HK-2 (cell line): ENCODE data around the gene RAB27A.
"Not testable (repeated sequence)": the region's sequence is repeated elsewhere in the genome, so short reads cannot be mapped to it uniquely, and the experiment has no call there.

ENCODE experiments used
- DNase-seq: peaks from one replicate; pipeline ENCODE4 v3.0.0-alpha.2; 2018; ENCODE audit not compliant: unreplicated experiment

RAB27A gene

GRCh38 chr15:55289746-55290527 lies at the start of gene RAB27A:
TSS of gene RAB27A (minus strand) at chr15:55289813. CDS start at chr15:55234934, 54,879 bp downstream.
- DNase-seq, result peak; percentile 63

DNA sequence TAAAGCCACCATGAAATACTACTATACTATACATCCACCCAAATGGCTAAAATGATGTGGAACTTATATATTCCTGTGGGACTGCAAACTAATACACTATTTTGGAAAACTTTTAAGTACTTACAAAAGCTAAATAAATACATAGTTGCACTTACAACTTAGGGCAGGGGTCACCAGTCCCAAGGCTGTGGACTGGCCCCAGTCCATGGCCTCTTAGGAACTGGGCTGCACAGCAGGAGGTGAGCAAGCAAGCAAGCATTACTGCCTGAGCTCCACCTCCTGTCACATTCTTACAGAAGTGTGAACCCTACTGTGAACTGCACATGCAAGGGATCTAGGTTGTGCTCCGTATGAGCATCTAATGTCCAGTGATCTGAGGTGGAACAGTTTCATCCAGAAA lies 47.5 kb upstream of the RAB27A start:
- no peak for DNase-seq

DNA sequence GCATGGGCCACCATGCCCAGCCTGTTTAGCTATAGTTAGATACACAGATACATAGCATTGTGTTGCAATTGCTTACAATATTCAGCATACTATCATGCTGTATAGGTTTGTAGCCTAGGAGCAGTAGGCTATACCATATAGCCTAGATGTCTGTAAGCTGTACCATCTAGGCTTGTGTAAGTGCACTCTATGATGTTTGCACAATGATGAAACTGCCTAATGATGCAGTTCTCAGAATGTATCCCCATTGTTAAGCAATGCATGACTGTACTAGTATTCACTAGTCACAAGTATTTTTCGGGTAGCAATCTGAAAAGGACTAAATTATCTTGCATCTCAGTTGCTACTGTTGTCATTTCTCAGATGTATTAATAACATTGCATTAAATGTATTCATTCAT lies 45.4 kb upstream of the RAB27A start:
- DNase-seq, result no peak

GRCh38 chr15:55334371-55334770 lies 44.8 kb upstream of the RAB27A start:
- no peak for DNase-seq

- DNase-seq, result no peak
Measured at GRCh38 chr15:55327387-55327786, 37.8 kb upstream of the RAB27A start.

- DNase-seq, result no peak
Measured at GRCh38 chr15:55322467-55322866, 32.9 kb upstream of the RAB27A start.

DNA sequence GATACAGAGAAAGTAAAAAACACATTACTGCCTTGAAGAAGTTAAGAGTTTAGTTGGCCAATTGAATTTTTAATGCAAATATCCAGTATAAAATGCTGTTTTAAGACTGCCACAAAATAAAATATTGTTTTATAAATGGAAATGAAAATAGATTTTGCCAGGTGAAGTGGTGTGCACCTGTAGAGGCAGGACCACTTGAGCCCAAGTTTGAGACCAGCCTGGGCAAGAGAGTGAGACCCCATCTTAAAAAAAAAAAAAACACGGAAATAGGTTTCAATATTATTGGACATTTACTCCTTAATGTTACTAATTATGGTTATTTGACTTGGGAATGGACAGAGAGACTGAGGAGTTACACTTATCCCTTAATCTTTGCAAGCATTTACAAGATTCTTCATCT lies 31.4 kb upstream of the RAB27A start:
- DNase-seq, result no peak

DNA sequence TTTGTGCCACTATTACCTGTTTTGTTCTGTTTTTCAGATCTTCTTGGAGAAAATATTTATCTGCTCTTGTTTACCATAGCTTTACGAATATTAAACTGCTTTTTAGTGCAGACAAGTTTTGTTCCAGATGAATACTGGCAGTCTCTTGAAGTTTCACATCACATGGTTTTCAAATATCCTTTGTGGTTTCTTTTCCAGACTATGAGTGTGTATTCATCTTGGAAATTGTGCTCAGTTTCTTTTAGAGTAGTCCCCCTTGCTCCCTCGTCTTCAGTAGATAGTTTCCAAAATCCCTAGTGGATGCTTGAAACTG lies 30.6 kb upstream of the RAB27A start:
- no peak for DNase-seq

GRCh38 chr15:55319537-55320237 lies 30.1 kb upstream of the RAB27A start:
- DNase-seq, result no peak

DNA sequence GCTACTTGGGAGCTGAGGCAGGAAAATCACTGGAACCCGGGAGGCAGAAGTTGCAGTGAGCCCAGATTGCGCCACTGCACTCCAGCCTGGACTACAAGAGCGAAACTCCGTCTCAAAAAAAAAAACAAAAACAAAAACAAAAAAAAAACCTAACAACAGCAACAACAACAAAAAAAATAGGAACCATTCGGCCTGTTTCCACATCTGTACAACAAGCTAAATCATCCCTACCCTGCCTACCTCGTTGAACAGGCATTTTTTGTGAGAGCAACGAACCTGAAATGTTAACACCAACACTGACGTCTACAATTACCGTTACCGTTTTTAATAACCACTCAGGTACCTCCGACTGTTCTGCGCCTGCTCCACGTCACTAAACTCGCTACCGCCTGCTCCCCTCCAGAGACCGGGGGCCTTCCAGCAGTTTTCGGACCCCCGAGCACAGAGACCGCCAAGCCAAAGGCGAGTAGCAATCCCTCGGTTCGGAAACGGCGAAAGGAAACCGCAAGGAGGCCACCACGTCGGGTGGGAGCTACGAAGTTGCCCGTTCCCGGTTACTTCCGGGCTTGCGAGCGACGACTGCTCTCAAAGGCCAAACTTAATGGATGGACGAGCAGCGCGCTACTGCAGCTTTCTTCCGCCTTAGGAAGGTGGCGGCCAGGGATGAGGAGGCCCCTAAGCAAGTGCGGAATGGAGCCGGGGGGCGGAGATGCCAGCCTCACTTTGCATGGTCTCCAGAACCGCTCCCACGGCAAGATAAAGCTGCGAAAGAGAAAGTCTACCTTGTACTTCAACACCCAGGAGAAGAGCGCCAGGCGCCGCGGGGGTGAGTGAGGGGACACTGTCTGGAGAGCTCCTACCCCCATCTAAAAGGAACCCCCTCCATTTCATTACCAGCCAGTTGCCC lies 29.2 kb upstream of the RAB27A start, which contains the start of the genes PIGB and PIGBOS1:
PIGB (plus strand) TSS at position 635 of the 907 bp plus-strand sequence; CDS start at position 664, 29 bp downstream.
PIGBOS1 (minus strand) TSS at position 536 of the 907 bp plus-strand sequence. CDS start 1,331 bp downstream, outside the sequence.
- DNase-seq, result peak; percentile 79

- not testable (repeated sequence) for DNase-seq
Measured at GRCh38 chr15:55302801-55303200, 13.2 kb upstream of the RAB27A start.

DNA sequence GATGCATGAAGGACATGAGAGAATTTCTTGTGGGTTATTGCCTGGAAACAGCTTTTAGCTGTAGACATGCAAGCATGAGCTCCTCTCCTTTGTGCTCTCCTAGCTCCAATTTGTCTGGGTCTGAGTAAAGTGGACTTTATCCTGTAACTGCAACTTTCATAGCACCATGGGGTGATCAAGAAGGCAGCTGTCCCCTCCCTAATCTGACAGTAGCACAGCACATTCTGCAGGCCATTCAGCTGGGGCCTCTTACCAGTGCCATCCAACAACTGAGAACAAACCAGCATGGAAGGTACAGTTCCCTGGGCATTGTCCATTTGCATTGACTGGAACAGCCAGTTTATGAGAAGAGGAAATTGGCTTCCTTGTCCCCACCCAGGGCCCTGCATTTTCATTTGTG lies 7.7 kb upstream of the RAB27A start:
- no peak for DNase-seq

DNA sequence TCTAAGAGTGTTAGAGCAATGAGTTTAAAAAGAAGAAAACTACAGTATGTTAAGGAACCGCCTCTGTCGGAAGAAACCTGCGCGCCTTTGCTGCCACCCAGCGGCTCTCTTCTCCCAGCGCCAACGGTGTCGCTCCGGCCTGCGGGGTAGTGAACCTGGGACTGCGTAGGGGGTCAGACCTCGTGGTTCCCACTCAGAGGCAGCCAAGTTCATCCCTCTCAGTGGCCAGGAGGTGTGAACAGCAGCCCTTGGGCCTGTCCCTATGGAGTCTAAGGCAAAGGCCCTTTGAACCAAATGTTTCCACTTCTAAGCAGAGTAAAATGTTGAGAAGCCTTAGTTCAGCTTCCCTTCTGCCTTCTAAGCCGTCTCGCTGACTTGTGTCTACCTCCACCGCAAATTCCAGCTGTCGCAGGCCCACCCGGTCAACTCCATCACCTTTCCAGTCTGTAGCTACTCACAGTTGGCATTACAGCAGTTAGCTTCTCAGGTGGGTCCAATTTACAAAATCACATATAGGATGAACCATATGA lies 980 bp upstream of the RAB27A start:
- peak; percentile 76 for DNase-seq

- peak; percentile 27 for DNase-seq
Measured at GRCh38 chr15:55289011-55289745, 435 bp downstream of the RAB27A start.

DNA sequence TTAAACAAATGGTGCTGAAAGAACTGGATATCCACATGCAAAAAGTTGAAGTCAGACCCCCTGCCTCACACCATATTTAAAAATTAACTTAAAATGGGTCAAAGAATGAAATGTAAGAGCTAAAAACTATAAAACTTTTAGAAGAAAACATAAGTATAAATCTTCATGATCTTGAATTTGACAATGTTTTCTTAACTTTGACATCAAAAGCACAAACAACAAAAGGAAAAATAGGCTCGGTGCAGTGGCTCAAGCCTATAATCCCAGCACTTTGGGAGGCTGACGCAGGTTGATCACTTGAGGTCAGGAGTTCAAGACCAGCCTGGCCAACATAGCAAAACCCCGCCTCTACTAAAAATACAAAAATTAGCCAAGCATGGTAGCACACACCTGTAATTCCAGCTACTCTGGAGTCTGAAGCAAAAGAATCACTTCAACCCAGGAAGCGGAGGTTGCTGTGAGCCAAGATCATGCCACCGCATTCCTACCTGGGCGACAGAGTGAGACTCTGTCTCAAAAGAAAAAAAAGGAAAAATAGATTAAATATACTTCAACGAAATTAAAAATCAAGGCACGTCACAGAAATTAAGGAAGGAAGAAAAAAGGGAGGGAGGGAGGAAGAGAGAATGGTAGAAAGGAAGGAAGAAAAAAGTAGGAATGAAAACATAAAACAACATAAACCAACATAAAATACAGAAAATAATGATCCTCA lies 1.5 kb downstream of the RAB27A start:
- DNase-seq, result no peak

DNA sequence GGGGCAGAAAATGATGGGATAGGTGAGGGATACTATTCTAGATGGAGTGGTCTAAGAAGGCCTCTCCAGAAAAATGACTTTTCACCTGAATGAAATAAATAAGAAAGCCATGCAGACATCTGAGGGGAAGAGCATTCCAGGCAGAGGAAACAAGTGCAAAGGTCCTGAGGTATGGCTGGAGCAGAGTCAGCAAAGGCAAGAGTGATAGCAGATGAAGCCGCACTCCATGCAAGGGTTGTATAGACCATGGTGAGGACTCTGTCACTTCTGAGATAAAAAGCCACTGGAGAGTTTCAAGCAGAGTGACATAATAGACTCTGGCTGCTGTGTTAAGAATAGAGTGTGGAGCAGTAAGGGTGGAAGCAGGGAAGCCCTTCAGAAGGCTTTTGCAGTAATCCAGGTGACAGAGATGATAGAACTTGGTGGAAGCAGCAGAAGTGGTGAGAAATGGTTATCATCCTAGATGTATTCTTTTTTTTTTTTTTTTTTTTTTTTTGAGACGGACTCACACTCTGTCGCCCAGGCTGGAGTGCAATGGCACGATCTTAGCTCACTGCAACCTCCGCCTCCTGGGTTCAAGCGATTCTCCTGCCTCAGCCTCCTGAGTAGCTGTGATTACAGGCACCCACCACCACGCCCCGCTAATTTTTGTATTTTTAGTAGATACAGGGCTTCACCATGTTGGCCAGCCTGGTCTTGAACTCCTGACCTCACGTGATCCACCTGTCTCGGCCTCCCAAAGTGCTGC lies 3.0 kb downstream of the RAB27A start:
- not testable (repeated sequence) for DNase-seq

DNA sequence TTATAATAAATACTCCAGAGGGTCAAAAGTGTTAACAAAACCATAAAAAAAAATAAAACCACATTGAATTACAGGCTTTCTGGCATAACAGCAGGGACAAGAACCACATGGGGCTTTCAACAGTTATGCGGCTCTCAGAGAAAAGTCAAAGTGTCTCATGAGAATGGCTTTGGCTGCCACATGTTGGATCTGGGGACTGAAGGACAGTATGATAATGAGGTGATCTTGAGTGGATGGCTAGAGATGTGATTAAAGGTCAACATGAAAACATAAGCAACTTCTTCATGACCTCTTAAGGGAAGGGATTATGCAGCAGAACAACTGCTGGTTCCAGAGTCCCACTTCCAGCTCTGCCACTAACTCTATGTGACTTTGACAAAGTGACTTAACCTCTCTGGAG lies 5.2 kb downstream of the RAB27A start:
- DNase-seq, result no peak

- no peak for DNase-seq
Measured at GRCh38 chr15:55283379-55284147, 6.0 kb downstream of the RAB27A start.

DNA sequence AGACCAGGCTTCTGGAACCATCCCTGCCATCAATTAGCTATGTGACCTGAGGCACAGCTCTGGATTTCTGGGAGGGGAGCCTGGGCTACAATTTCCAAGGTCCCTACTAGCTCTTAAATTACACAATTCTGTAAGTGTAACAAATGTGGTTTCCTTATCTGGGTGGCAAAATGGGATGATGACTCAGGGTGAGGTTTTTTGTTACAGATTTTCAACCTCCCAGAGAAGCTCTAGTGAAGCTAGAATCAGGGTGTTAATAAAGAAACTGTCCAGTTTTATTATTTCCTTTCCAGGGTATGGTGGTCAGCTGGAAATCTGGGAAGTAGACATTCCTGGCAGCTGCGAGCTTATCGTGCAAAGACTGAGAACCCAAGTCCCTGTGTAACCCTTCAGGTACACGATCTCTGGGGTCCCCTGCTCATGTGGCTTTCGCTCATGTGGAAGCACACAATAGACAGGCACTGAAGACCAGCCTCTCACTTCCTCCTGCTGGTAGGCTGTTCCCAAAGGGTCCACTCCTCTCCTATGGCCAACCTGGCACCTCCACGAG lies 7.3 kb downstream of the RAB27A start:
- peak; percentile 11 for DNase-seq
